ENCODE data around the gene DLEU7.

DLEU7 gene

GRCh38 chr13:50842990-50843256 lies 569 bp downstream of the DLEU7 start:
- no peak for DNase-seq (ENCODE audit: low read depth)

- DNase-seq (ENCODE audit: low read depth), result no peak
These were observed 1.1 kb downstream of the DLEU7 start for GRCh38 chr13:50842251-50842989.

DNA sequence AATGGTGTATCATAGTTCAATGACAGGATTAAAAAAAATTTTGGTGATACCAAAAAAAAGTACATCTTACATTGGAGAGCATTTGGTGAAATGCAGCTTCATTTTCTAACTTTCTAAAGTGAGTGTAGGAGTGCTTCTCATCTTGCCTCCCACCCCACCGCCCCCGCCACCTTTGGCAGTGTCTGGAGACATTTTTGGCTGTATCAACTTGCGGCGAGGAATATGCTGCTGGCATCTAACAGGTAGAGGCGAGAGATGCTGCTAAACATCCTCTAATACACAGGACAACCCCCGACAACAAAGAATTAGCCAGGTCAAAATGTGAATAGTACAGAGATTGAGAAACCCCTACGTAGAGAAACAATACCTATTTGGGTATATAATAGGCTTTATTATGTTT lies 1.7 kb downstream of the DLEU7 start:
- no peak for DNase-seq (ENCODE audit: low read depth)

GRCh38 chr13:50840284-50840683 lies 3.2 kb downstream of the DLEU7 start:
- no peak for DNase-seq (ENCODE audit: low read depth)

DNA sequence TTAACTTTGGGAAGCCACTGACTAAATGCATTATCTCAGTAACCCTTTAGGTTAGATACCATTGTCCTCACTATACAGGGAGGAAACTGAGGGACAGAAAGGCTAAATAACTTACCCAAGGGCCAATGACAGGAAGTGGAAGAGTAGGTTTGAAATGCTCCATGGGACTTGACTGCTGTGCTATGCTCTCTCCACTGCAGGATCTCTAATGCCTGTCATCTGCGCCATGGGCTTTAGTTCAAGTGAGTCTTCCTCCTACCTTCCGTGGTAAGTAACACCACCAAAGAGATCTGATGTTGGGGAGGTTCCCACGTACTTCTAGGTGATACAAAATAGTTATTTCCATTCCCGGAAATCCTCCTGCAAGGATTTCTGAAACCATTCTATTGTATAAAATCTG lies 3.7 kb downstream of the DLEU7 start:
- no peak for DNase-seq (ENCODE audit: low read depth)

GRCh38 chr13:50838701-50839100 lies 4.8 kb downstream of the DLEU7 start:
- DNase-seq (ENCODE audit: low read depth), result no peak

DNA sequence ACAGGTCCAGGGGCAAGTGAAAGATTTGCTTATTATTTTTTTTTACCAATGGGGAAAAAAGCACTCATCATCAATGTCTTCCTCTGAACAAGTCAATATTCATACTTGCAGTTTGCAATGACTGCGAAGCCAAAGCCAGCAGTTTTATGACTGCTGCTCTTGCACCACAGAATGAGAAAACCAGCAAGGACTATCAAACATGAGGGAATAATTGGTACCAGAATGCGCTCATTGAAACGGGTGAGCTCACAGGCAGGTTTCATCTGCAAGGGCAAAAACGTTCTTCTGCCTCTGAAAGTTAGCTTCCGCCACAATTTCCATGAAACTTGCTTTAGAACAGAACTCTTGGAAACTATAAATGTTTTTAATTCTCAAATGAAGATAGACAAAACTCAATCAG lies 5.5 kb downstream of the DLEU7 start:
- DNase-seq (ENCODE audit: low read depth), result no peak

DNA sequence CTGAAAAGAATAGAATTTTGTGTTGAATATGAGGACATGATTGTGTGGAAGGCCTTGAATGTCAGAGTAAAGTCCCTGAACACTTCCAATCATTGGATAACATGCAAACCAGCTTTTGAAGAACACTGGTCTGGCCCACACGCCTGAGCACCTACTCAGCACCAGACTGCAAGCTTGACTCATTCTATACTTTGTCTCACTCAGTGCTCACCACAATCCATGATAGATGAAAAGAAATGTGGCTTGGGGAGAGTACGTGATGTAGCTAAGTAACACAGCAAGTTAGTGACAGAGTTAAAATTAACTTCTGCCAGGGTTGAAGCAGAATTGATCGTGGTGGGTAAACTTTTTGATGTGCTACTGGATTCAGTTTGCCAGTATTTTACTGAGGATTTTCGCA lies 12.0 kb downstream of the DLEU7 start:
- no peak for DNase-seq (ENCODE audit: low read depth)

- no peak for DNase-seq (ENCODE audit: low read depth)
These were observed 13.6 kb downstream of the DLEU7 start for GRCh38 chr13:50829896-50830295.

GRCh38 chr13:50829226-50829625 lies 14.3 kb downstream of the DLEU7 start:
- DNase-seq (ENCODE audit: low read depth), result no peak

GRCh38 chr13:50826035-50826434 lies 17.5 kb downstream of the DLEU7 start:
- DNase-seq (ENCODE audit: low read depth), result no peak

DNA sequence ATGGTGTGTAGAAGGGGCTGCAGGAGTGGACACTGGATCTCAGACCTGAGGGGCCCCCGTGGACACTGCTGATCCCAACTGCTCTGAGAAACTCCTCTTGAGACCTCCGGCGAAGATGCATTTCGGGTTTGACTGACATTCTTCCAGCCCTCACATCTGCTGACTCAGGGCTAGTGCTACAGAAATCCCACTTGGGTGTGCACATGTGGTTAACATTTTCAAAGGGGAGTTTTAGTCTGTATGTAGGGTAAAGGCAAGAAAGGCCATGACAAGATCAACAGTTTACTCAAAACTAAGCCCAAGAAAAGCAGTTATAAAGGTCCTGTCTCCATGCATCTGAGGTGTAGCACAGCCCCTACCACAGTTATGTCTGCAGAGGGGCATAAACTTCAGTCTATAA lies 31.2 kb downstream of the DLEU7 start:
- DNase-seq (ENCODE audit: low read depth), result no peak

GRCh38 chr13:50810998-50811397 lies 32.5 kb downstream of the DLEU7 start:
- no peak for DNase-seq (ENCODE audit: low read depth)

GRCh38 chr13:50810468-50810867 lies 33.0 kb downstream of the DLEU7 start:
- no peak for DNase-seq (ENCODE audit: low read depth)

- no peak for DNase-seq (ENCODE audit: low read depth)
These were observed 34.1 kb downstream of the DLEU7 start for GRCh38 chr13:50809133-50810090.

DNA sequence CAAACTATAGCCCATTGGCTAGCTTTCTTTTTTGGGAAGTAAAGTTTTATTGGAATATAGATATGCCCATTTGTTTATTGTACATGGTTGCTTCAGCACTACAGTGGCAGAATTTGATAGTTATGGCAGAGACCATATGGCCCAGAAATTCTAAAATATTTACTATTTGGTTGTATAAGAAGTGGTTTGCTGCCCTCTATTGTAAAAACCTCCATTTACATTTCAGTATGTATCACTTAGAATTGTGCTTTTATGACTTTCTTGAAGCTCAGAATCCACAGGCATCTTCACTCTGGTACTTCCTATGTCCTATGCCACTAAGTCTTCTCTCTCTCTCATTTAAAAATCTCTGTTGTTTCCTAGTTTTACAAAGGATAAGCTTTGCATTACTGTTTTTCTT lies 37.7 kb downstream of the DLEU7 start:
- DNase-seq (ENCODE audit: low read depth), result no peak

GRCh38 chr13:50801087-50801931 lies 42.2 kb downstream of the DLEU7 start:
- no peak for DNase-seq (ENCODE audit: low read depth)

DNA sequence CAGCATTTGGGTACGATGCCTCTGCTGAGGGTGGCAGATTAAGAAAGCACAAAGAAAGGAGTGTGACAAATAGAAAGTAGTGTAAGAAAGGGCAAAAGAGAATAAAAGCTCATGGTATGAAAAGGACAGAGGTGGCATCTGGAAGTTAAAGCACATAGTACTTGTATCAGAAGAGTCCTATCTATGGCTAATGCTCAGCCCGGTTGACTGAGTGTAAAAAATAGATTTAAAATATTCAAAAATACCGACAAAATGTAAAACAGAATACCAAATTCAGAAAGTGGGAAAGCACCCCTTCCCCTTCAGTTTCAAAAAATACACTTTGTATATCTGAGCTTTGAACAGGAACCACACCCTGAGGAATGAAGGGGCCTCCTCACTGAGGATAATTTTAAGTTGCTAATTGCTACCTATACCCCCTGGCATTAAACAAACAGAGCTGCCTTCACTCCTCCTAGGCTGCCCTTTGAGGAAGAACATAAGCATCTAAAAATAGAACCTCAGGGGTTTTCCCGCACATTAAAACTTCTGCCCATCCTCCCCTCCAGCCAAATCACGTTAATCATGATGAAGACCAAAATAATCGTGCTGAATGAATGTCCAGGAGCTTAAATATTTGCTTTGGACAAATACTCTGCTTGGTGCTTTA lies 43.3 kb downstream of the DLEU7 start:
- no peak for DNase-seq (ENCODE audit: low read depth)

GRCh38 chr13:50798923-50799322 lies 44.6 kb downstream of the DLEU7 start:
- DNase-seq (ENCODE audit: low read depth), result no peak

- DNase-seq (ENCODE audit: low read depth), result no peak
These were observed 46.4 kb downstream of the DLEU7 start for GRCh38 chr13:50797091-50797490.

DNA sequence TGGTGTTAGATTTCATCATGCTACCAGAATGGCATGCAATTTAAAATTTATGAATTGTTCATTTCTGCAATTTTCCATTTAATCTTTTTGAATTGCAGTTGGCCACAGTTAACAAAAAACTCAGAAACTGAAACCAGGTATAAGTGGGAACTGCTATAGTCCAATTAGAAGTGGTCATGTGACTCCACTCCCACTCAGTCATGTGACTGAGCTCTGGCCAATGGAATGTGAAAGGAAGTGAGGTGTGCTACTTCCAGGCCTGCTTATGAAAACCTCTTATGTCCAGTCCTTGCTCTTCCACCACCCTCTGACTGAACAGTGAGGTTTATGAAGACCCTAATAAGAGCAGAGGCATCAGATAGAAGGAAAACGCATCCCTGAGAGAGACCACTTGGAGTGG lies 47.0 kb downstream of the DLEU7 start:
- DNase-seq (ENCODE audit: low read depth), result no peak

DNA sequence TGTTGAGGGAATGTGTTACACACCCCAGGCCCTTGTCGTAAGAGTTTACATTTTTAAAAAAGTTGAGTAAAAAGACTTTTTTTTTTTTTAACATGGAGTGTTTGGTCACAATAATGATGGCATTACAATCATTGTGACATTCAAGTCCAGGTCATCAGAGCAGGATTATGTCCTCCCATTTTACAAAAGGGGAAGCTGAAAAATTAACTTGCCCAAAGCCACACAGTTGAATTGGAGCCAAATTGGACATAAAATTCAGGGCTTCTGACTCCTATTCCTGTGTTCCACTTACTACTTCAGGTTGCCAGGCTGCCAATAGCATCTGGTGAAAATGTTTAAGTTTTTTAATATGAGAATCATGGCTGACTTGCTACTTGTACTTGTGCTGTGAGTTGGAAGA lies 49.3 kb downstream of the DLEU7 start:
- no peak for DNase-seq (ENCODE audit: low read depth)

Data from stimulated activated CD8-positive, alpha-beta memory T cell treated with anti-CD3 and anti-CD28 coated beads, Interleukin-15, amount 100 ng/mL, for 24 hours (primary cell).